GM21529 (cell line): ENCODE results near the gene CDH1.
"Not testable (repeated sequence)": the region's sequence is repeated elsewhere in the genome, so short reads cannot be mapped to it uniquely, and the experiment has no call there.

Source experiments
- ATAC-seq: cut with Tn5 transposase; IDR thresholded peaks from one replicate; pipeline ENCODE4 v1.9.1; 2021; ENCODE audit not compliant: unreplicated experiment

CDH1 gene

GRCh38 chr16:68737046-68737729, at the start of gene CDH1:
Gene CDH1, plus strand, starts transcription at chr16:68737292. Its CDS starts 124 bp downstream, at chr16:68737416.
- ATAC-seq, result no peak

DNA sequence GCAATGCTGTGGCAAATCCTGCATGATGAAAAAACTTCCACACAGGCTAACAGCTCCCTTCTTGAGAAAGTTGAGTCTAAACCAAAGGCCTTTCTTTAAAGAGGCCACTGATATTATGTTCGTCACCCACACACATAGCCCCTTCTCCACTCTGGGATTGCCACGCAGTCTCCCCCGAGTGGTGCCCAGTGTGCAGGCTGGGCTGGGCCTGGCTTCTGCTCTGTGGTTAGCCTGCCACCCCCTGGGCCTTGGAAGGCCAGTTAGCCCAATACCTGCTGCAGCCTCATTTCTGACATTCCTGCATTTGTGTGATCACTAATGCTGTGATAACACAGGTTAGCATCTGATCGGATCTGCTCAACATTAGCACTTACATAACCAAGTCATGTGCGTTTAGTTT, 47.2 kb upstream of the CDH1 start:
- ATAC-seq, result no peak

DNA sequence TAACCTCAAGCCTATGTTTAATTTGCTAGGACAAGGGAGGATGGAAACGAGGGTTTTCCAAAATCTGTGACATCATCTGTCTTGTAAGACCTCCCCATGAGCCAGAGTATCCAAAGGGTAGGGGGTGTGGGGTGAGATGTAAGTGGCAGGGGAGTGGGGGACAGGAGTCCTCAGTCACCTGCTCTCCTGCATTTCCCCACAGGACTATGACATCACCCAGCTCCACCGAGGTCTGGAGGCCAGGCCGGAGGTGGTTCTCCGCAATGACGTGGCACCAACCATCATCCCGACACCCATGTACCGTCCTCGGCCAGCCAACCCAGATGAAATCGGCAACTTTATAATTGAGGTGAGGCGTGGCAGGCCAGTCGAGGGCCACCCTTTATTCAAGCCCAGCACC, 41.5 kb upstream of the CDH1 start:
- no peak for ATAC-seq

DNA sequence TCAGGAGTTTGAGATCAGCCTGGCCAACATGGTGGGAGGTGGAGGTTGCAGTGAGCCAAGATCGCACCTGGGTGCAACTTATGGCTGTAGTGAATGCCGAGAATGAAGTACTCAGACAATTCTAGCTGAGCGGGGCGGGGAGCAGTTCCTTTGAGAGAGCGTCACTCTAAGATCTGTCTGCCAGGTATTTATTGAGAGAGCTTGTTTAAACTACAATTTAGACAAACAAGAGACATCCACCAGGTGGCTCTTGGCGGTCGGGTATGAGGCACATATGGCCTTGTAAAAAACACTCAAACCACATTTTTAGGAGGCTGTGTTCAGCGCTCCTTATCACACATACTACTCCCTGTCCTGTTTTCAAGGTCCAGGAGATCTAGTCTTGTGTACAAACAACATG, 40.6 kb upstream of the CDH1 start:
- no peak for ATAC-seq

DNA sequence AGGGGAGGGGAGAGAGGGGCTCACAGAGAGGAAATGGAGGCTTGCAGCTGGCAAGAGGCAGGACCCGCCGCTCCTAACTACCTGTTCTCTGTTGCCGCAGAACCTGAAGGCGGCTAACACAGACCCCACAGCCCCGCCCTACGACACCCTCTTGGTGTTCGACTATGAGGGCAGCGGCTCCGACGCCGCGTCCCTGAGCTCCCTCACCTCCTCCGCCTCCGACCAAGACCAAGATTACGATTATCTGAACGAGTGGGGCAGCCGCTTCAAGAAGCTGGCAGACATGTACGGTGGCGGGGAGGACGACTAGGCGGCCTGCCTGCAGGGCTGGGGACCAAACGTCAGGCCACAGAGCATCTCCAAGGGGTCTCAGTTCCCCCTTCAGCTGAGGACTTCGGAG, 39.0 kb upstream of the CDH1 start:
- ATAC-seq, result no peak

- no peak for ATAC-seq
Measured at GRCh38 chr16:68700120-68700519, 37.0 kb upstream of the CDH1 start.

- ATAC-seq, result no peak
Measured at GRCh38 chr16:68700831-68701230, 36.3 kb upstream of the CDH1 start.

DNA sequence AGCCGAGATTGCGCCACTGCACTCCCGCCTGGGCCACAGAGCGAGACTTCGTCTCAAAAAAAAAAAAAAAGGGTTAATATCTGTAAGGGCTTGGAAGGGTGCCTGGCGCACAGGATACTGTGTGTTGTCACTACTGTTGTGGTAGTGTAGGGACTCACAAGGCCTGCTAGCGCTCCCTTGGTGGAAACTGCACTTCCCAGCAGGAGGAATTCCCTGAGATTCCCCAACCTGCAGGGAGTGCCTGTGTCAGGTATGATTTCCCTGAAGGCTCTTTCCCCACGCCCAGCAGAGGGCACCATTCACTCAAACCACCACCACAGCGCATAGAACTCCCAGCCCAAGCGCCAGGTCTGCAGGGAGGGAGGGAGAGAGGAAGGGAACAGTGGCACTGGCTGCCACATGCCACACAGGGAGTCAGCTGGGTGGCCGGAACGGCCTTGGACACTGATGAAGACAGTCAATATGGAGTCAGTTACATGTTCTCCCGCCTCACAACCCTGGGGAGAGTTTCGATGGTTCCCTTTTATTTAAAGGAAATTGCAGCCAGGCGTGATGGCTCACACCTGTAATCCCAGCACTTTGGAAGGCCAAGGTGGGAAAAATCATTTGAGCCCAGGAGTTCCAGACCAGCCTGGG, 32.7 kb upstream of the CDH1 start:
- ATAC-seq, result no peak

GRCh38 chr16:68707340-68708152, 29.5 kb upstream of the CDH1 start:
- ATAC-seq, result no peak

DNA sequence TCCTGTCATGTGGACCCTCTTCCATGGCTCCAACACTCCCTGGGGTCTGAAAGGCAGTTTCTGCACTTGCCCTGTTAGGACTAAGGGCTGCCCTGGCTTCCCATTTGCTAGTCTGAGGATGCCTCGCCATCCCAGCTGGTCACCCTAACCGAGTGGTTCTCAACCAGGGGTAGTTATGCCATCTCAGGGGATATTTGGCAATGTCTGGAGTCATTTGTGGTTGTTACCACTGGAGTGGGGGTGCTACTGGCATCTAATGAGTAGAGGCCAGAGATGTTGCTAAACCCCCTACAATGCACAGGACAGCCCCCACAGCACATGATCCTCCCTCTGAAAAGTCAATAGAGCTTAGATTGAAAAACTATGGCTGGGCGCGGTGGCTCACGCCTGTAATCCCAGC, 26.9 kb upstream of the CDH1 start:
- no peak for ATAC-seq

- ATAC-seq, result no peak
Measured at GRCh38 chr16:68711421-68712139, 25.5 kb upstream of the CDH1 start.

DNA sequence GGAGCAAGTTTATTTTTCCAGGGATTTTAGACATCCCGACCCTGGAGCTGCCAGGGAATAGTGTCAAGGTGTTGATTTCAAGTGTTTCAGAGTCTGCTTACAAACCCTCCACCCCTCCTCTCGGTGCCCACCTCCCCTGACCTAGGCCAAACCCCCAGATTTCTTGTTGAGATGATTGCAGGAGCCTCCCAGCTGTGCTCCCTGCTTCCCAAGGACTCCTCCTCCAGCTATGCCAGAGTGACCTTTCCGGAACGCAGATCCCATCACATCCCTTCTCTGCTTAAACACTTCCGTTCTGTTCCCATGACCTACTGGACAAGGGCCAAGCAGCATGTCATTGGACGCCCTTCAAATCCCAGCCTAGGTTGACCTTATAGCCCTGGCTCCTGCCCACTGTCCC, 23.7 kb upstream of the CDH1 start:
- no peak for ATAC-seq

- ATAC-seq, result no peak
Measured at GRCh38 chr16:68715471-68715870, 21.6 kb upstream of the CDH1 start.

DNA sequence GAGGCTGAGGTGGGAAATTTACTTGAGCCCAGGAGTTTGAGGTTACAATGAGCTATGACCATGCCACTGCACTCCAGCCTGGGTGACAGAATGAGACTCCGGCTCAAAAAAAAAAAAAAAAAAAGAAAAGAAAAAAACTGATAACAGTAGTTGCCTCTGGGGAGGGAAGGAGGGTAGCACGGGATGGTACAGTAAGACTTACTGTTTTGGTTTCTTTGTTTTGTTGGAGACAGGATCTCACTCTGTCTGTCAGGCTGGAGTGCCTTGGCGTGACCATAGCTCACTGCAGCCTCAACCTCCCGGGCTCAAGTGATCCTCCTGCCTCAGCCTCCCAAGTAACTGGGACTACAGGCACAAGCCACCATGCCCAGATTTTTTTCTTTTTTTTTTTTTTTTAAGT, 20.6 kb upstream of the CDH1 start:
- not testable (repeated sequence) for ATAC-seq

DNA sequence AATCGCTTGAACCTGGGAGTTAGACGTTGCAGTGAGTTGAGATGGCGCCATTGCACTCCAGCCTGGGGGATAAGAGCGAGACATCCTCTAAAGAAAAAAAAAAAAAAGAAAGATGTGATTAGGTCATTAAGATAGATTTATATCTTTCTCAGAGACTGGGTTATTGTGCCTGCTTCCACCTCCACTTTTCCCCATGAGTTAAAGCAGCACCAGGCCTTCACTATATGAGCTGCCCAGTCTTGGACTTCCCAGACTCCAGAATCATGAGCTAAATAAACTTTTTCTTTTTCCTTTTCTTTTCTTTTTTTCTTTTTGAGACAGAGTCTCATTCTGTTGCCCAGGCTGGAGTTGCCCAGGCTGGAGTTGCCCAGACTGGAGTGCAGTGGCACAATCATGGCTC, 19.4 kb upstream of the CDH1 start:
- ATAC-seq, result no peak

DNA sequence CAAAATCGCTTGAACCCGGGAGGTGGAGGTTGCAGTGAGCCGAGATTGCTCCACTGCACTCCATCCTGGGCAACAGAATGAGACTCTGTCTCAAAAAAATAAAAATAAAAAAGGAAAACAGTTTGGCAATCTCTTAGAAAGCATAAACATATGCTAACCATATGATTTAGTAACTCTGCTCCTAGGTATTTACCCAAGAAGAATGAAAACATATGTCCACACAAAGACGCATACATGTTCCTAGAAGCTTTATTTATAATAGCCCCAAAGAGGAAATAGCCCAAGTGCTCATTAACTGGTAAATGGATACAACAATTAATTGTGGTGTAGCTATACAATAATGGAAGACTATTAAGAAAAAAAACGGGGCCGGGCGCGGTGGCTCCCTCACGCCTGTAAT, 18.5 kb upstream of the CDH1 start:
- ATAC-seq, result no peak

GRCh38 chr16:68719993-68720489, 17.1 kb upstream of the CDH1 start:
- ATAC-seq, result peak; percentile 81

- ATAC-seq, result no peak
Measured at GRCh38 chr16:68722119-68723024, 14.7 kb upstream of the CDH1 start.

GRCh38 chr16:68724797-68725196, 12.3 kb upstream of the CDH1 start:
- no peak for ATAC-seq

- no peak for ATAC-seq
Measured at GRCh38 chr16:68728523-68728922, 8.6 kb upstream of the CDH1 start.
